OCI-M1 (cell line): ENCODE results near the gene MGAT4C.

Experiments used
- DNase-seq: peaks from one replicate; lab custom pipeline; 2025; lab: John Stamatoyannopoulos, UW

MGAT4C gene

GRCh38 chr12:86229772-86230171 lies 26.4 kb downstream of the MGAT4C start:
- DNase-seq: no peak

GRCh38 chr12:86228656-86229055 lies 27.5 kb downstream of the MGAT4C start:
- DNase-seq: no peak

- no peak for DNase-seq
These were observed 29.7 kb downstream of the MGAT4C start for GRCh38 chr12:86226481-86226880.

GRCh38 chr12:86216591-86216990 lies 39.6 kb downstream of the MGAT4C start:
- DNase-seq: no peak

- DNase-seq: no peak
These were observed 43.2 kb downstream of the MGAT4C start for GRCh38 chr12:86213012-86213411.

GRCh38 chr12:86198696-86199444 lies 57.3 kb downstream of the MGAT4C start:
- DNase-seq: no peak

GRCh38 chr12:86196465-86196864 lies 59.7 kb downstream of the MGAT4C start:
- DNase-seq: no peak

- DNase-seq: no peak
These were observed 61.5 kb downstream of the MGAT4C start for GRCh38 chr12:86194721-86195120.

GRCh38 chr12:86193931-86194330 lies 62.3 kb downstream of the MGAT4C start:
- DNase-seq: peak; percentile 9

GRCh38 chr12:86188226-86188625 lies 68.0 kb downstream of the MGAT4C start:
- no peak for DNase-seq

- peak; percentile 33 for DNase-seq
These were observed 69.7 kb downstream of the MGAT4C start for GRCh38 chr12:86186449-86186848.

GRCh38 chr12:86179855-86180254 lies 76.3 kb downstream of the MGAT4C start:
- DNase-seq: no peak

- DNase-seq: no peak
These were observed 82.0 kb downstream of the MGAT4C start for GRCh38 chr12:86174188-86174587.

- DNase-seq: no peak
These were observed 83.2 kb downstream of the MGAT4C start for GRCh38 chr12:86172913-86173443.

GRCh38 chr12:86170051-86170450 lies 86.1 kb downstream of the MGAT4C start:
- no peak for DNase-seq

- DNase-seq: no peak
These were observed 97.2 kb downstream of the MGAT4C start for GRCh38 chr12:86158956-86159355.

- DNase-seq: no peak
These were observed 101.6 kb downstream of the MGAT4C start for GRCh38 chr12:86154620-86155019.

GRCh38 chr12:86148612-86149011 lies 107.6 kb downstream of the MGAT4C start:
- no peak for DNase-seq

- no peak for DNase-seq
These were observed 108.1 kb downstream of the MGAT4C start for GRCh38 chr12:86148071-86148470.

GRCh38 chr12:86145156-86145555 lies 111.0 kb downstream of the MGAT4C start:
- DNase-seq: no peak

GRCh38 chr12:86143162-86143561 lies 113.0 kb downstream of the MGAT4C start:
- no peak for DNase-seq

GRCh38 chr12:86139671-86140070 lies 116.5 kb downstream of the MGAT4C start:
- no peak for DNase-seq

GRCh38 chr12:86138770-86139169 lies 117.4 kb downstream of the MGAT4C start:
- DNase-seq: no peak

GRCh38 chr12:86137936-86138335 lies 118.3 kb downstream of the MGAT4C start:
- no peak for DNase-seq
